ACC112 (cell line): Measurements from ENCODE around the gene COPS9.

Experiments
- H2AFZ ChIP-seq: fragments of 200-600 bp; sonication (generic); one replicate; pipeline ENCODE4 v1.6.0; 2017; ENCODE audit warnings: antibody characterized with exemption, low read length; ENCODE audit not compliant: unreplicated experiment
- H3K27ac ChIP-seq: fragments of 200-600 bp; sonication (generic); 2 replicates; pipeline ENCODE4 v1.5.1; 2014; ENCODE audit warnings: low read depth, mild to moderate bottlenecking, antibody characterized with exemption, low read length, moderate library complexity
- H3K27me3 ChIP-seq: fragments of 200-600 bp; sonication (generic); 2 replicates; pipeline ENCODE4 v1.6.1; 2014; ENCODE audit warnings: mild to moderate bottlenecking, antibody characterized with exemption, low read length, moderate library complexity, mixed read lengths; ENCODE audit not compliant: insufficient read depth
- H3K36me3 ChIP-seq: fragments of 200-600 bp; sonication (generic); 2 replicates; pipeline ENCODE4 v1.6.1; 2016; ENCODE audit warnings: mild to moderate bottlenecking, antibody characterized with exemption, low read length, moderate library complexity, mixed read lengths; ENCODE audit not compliant: insufficient read depth
- H3K4me1 ChIP-seq: fragments of 200-600 bp; sonication (generic); one replicate; pipeline ENCODE4 v1.6.1; 2016; ENCODE audit warnings: low read length, mixed read lengths; ENCODE audit not compliant: insufficient read depth, unreplicated experiment, control insufficient read depth
- H3K4me3 ChIP-seq: fragments of 200-600 bp; sonication (generic); 2 replicates; pipeline ENCODE4 v1.5.1; 2014; ENCODE audit warnings: mild to moderate bottlenecking, low read depth, low read length
- H3K79me2 ChIP-seq: fragments of 200-600 bp; sonication (generic); one replicate; pipeline ENCODE4 v1.6.0; 2016; ENCODE audit warnings: low read length; ENCODE audit not compliant: control insufficient read depth, unreplicated experiment, insufficient read depth

The COPS9 gene

GRCh38 chr2:240132651-240132980 is 3.5 kb downstream of the COPS9 start:
- no peaks in the 10 kb centered on the region for H3K27me3 ChIP-seq
- H3K4me1 ChIP-seq, result peaks cover 7% of the 10 kb centered on the region
- peaks cover 36% of the 10 kb centered on the region for H3K36me3 ChIP-seq
- no peak overlapping the region for H3K4me3 ChIP-seq
- H2AFZ ChIP-seq, result no peak overlapping the region
- peaks cover 26% of the 10 kb centered on the region for H3K79me2 ChIP-seq
- no peak overlapping the region for H3K27ac ChIP-seq

- Histone ChIP-seq H3K36me3 (peaks cover 36% of the 10 kb centered on the region), H3K27ac (no peak overlapping the region), H3K4me1 (peaks cover 7% of the 10 kb centered on the region), H2AFZ (no peak overlapping the region), H3K4me3 (no peak overlapping the region), H3K27me3 (no peaks in the 10 kb centered on the region), H3K79me2 (peaks cover 26% of the 10 kb centered on the region)
Measured at GRCh38 chr2:240131941-240132650, 4.0 kb downstream of the COPS9 start.

GRCh38 chr2:240131296-240131695 is 4.8 kb downstream of the COPS9 start:
- Histone ChIP-seq H3K36me3 (peaks cover 39% of the 10 kb centered on the region), H3K27me3 (no peaks in the 10 kb centered on the region), H3K27ac (no peak overlapping the region), H2AFZ (no peak overlapping the region), H3K4me1 (peaks cover 7% of the 10 kb centered on the region), H3K79me2 (peaks cover 26% of the 10 kb centered on the region), H3K4me3 (no peak overlapping the region)

GRCh38 chr2:240130393-240131195 is 5.5 kb downstream of the COPS9 start:
- Histone ChIP-seq H3K36me3 (peaks cover 39% of the 10 kb centered on the region), H3K4me3 (no peak overlapping the region), H3K4me1 (peaks cover 7% of the 10 kb centered on the region)

GRCh38 chr2:240129731-240130392 is 6.2 kb downstream of the COPS9 start:
- Histone ChIP-seq H3K27me3 (no peaks in the 10 kb centered on the region), H3K79me2 (peaks cover 16% of the 10 kb centered on the region), H2AFZ (no peak overlapping the region), H3K4me3 (no peak overlapping the region), H3K4me1 (peaks cover 3% of the 10 kb centered on the region), H3K27ac (no peak overlapping the region), H3K36me3 (peaks cover 39% of the 10 kb centered on the region)

More at GRCh38 chr2:240130393-240131195, 5.5 kb downstream of the COPS9 start:
- no peaks in the 10 kb centered on the region for H3K27me3 ChIP-seq
- H3K79me2 ChIP-seq, result peaks cover 23% of the 10 kb centered on the region
- no peak overlapping the region for H2AFZ ChIP-seq
- no peak overlapping the region for H3K27ac ChIP-seq

- no peak overlapping the region for H3K27ac ChIP-seq
- peaks cover 10% of the 10 kb centered on the region for H3K79me2 ChIP-seq
- no peaks in the 10 kb centered on the region for H3K27me3 ChIP-seq
- no peak overlapping the region for H3K4me3 ChIP-seq
- no peaks in the 10 kb centered on the region for H3K4me1 ChIP-seq
- no peak overlapping the region for H2AFZ ChIP-seq
- H3K36me3 ChIP-seq, result peaks cover 39% of the 10 kb centered on the region
Measured at GRCh38 chr2:240129311-240129710, 6.8 kb downstream of the COPS9 start.

- H3K79me2 ChIP-seq, result peaks cover 5% of the 10 kb centered on the region
- H3K4me1 ChIP-seq, result no peaks in the 10 kb centered on the region
- H3K27me3 ChIP-seq, result no peaks in the 10 kb centered on the region
- H3K27ac ChIP-seq, result no peak overlapping the region
- no peak overlapping the region for H3K4me3 ChIP-seq
- H3K36me3 ChIP-seq, result peaks cover 39% of the 10 kb centered on the region
- H2AFZ ChIP-seq, result no peak overlapping the region
Measured at GRCh38 chr2:240128608-240129145, 7.4 kb downstream of the COPS9 start.

GRCh38 chr2:240127911-240128607 is 8.0 kb downstream of the COPS9 start:
- Histone ChIP-seq H3K4me3 (no peak overlapping the region), H3K79me2 (peaks cover 3% of the 10 kb centered on the region), H3K27ac (no peak overlapping the region), H3K36me3 (peaks cover 36% of the 10 kb centered on the region), H3K4me1 (no peaks in the 10 kb centered on the region), H3K27me3 (no peaks in the 10 kb centered on the region), H2AFZ (no peak overlapping the region)

- no peak overlapping the region for H3K27ac ChIP-seq
- H3K27me3 ChIP-seq, result no peaks in the 10 kb centered on the region
Measured at GRCh38 chr2:240127191-240127750, 8.8 kb downstream of the COPS9 start.

GRCh38 chr2:240126731-240127130 is 9.4 kb downstream of the COPS9 start:
- Histone ChIP-seq H3K36me3 (peaks cover 30% of the 10 kb centered on the region; the same call in 1 of the 2 replicates), H3K4me1 (no peaks in the 10 kb centered on the region), H3K4me3 (no peak overlapping the region), H3K27ac (no peak overlapping the region), H2AFZ (no peak overlapping the region), H3K79me2 (no peaks in the 10 kb centered on the region), H3K27me3 (0 out of 2 replicates have a peak, but pooled peaks cover 3% of the 10 kb centered on the region)

More at GRCh38 chr2:240127191-240127750, 8.8 kb downstream of the COPS9 start:
- peaks cover 30% of the 10 kb centered on the region for H3K36me3 ChIP-seq
- no peaks in the 10 kb centered on the region for H3K79me2 ChIP-seq
- H3K4me1 ChIP-seq, result no peaks in the 10 kb centered on the region
- no peak overlapping the region for H2AFZ ChIP-seq
- H3K4me3 ChIP-seq, result no peak overlapping the region
